GM12878 (cell line): Measurements from ENCODE around the gene SEC14L1. TPM values are rescaled to one million over a fixed set of nuclear protein-coding genes. Genes with fewer than 3 reads are reported as not detected.

ENCODE experiments used
- ATAC-seq: fragments of 200-7000 bp; cut with Tn5 transposase; 3 replicates; pipeline ENCODE4 v1.9.1; 2020; ENCODE audit warnings: mild to moderate bottlenecking, moderate library complexity
- BruUV-seq: library from RNA; stranded (reverse); fragments of 400-500 nt; replicated peaks from 2 replicates; lab custom pipeline; 2021; lab: Mats Ljungman, UMichigan
- CTCF ChIA-PET: fragments of 300-600 bp; sonication (Branson Sonifier 250); formaldehyde crosslinking; extraction: SDS; loops from one replicate; lab custom pipeline; 2021; ENCODE audit warnings: inconsistent platforms; lab: Yijun Ruan, JAX
- POLR2A ChIA-PET: fragments of 350-600 bp; formaldehyde crosslinking; extraction: SDS; loops from one replicate; lab custom pipeline; 2021; ENCODE audit warnings: inconsistent platforms; lab: Charles Lee
- RAD21 ChIA-PET: fragments of 300-600 bp; sonication (Branson Sonifier 250); formaldehyde crosslinking; loops from one replicate; lab custom pipeline; 2023; ENCODE audit warnings: antibody characterized with exemption; ENCODE audit not compliant: unreplicated experiment; lab: Charles Lee
- SMC1A ChIA-PET: fragments of 300-600 bp; sonication (Branson Sonifier 250); formaldehyde crosslinking; loops from one replicate; lab custom pipeline; 2023; ENCODE audit not compliant: unreplicated experiment, uncharacterized antibody; lab: Charles Lee
- DNase-seq: peaks from one replicate; pipeline ENCODE4 v3.0.0-alpha.2; 2011; ENCODE audit warnings: low read depth, low spot score
- FAIRE-seq: peaks from 3 replicates; lab custom pipeline; 2011; peaks lifted over from hg19 to GRCh38; lab: Jason Lieb, UNC
- H2AFZ ChIP-seq: 2 replicates; pipeline ENCODE4 v1.6.0; 2011; ENCODE audit warnings: low read depth, low read length, control low read depth; ENCODE audit not compliant: control insufficient read depth
- H3K27ac ChIP-seq: 2 replicates; pipeline ENCODE4 v1.5.1; 2011; ENCODE audit warnings: control low read depth; ENCODE audit not compliant: control insufficient read depth, insufficient read depth
- H3K27me3 ChIP-seq, 2 experiments: replicated peaks in 1 of 2; 2 replicates each; pipeline versions ENCODE4 v1.6.0 to v1.6.1; 2011; ENCODE audit warnings: low read length in 1 of 2; ENCODE audit not compliant: control insufficient read depth in 2 of 2, insufficient read depth in 2 of 2
- H3K36me3 ChIP-seq, 2 experiments: 2 replicates each; pipeline ENCODE4 v1.5.1; 2011; ENCODE audit warnings: low read length in 1 of 2; ENCODE audit not compliant: control insufficient read depth in 2 of 2, insufficient read depth in 2 of 2
- H3K4me1 ChIP-seq: 2 replicates; pipeline ENCODE4 v1.6.1; 2011; ENCODE audit warnings: mild to moderate bottlenecking, low read length, moderate library complexity, mixed read lengths; ENCODE audit not compliant: control insufficient read depth, insufficient read depth
- H3K4me2 ChIP-seq: 2 replicates; pipeline ENCODE4 v1.6.0; 2011; ENCODE audit warnings: control low read depth; ENCODE audit not compliant: control insufficient read depth, insufficient read depth
- H3K4me3 ChIP-seq: fragments of 200-600 bp; sonication (generic); 2 replicates; pipeline ENCODE4 v1.5.1; 2016
- H3K79me2 ChIP-seq: 2 replicates; pipeline ENCODE4 v1.6.0; 2011; ENCODE audit warnings: low read length; ENCODE audit not compliant: control insufficient read depth, insufficient read depth
- H3K9ac ChIP-seq: 2 replicates; pipeline ENCODE4 v1.8.0; 2011; ENCODE audit warnings: low read length, control low read depth, mixed read lengths; ENCODE audit not compliant: control insufficient read depth, insufficient read depth
- H3K9me3 ChIP-seq: replicated peaks from 3 replicates; pipeline ENCODE4 v1.5.1; 2011; ENCODE audit warnings: mild to moderate bottlenecking, low read length; ENCODE audit not compliant: control insufficient read depth, insufficient read depth
- H4K20me1 ChIP-seq: 2 replicates; pipeline ENCODE4 v1.6.0; 2011; ENCODE audit not compliant: control insufficient read depth, insufficient read depth
- EED ChIP-seq: sonication (generic); IDR thresholded peaks from 2 replicates; pipeline ENCODE4 v1.6.1; 2016; ENCODE audit warnings: antibody characterized with exemption, low read depth
- JUNB ChIP-seq: IDR thresholded peaks from 2 replicates; pipeline ENCODE4 v1.6.1; 2016; ENCODE audit warnings: antibody characterized with exemption, mild to moderate bottlenecking
- SPI1 ChIP-seq: IDR thresholded peaks from 2 replicates; pipeline ENCODE4 v1.6.1; 2011; ENCODE audit warnings: low read depth, mild to moderate bottlenecking, low read length, moderate library complexity, borderline replicate concordance; ENCODE audit not compliant: insufficient read depth
- WGBS: methylation state at CpG from one replicate; pipeline ENCODE4 v1.1.6; 2016; ENCODE audit warnings: low lambda C conversion rate; ENCODE audit not compliant: insufficient replicate concordance, insufficient coverage; ENCODE audit errors: missing lambda C conversion rate; 5-methylcytosine and 5-hydroxymethylcytosine counted together
- in situ Hi-C: fragments of 300-500 bp; cut with MboI; formaldehyde crosslinking; loops from 9 replicates; pipeline ENCODE4 v1.14.3; 2018; ENCODE audit warnings: mixed read lengths
- intact Hi-C: fragments of 100-400 bp; cut with micrococcal nuclease; formaldehyde crosslinking; loops from one replicate; pipeline ENCODE4 v1.14.2; 2022; ENCODE audit not compliant: unreplicated experiment
- polyA plus RNA-seq, 11 experiments: library from polyadenylated mRNA; depleted of rRNA in 4 of 11; unstranded in 6 of 11; stranded (reverse) in 5 of 11; fragments of >200 nt; fragmentation: Nextera tagmentation in 4 of 11; fragmentation: Illumina TruSeq in 1 of 11; extraction: Ambion mirVana in 4 of 11; extraction: Trizol in 1 of 11; gene quantifications; 1 replicate in 1 of 11; 2 replicates in 10 of 11; pipeline versions ENCODE4 v1.2.1 to v1.2.3, GENCODE V29; 2011 to 2016; ENCODE audit warnings: inconsistent platforms in 2 of 11, missing spikeins in 2 of 11, low read depth in 1 of 11
- total RNA-seq, 4 experiments: library from RNA; depleted of rRNA in 3 of 4; stranded (reverse); fragments of >200 nt in 3 of 4; fragmentation: Illumina TruSeq in 1 of 4; extraction: Trizol in 1 of 4; gene quantifications; 2 replicates each; pipeline versions ENCODE4 v1.2.1 to v1.2.3, GENCODE V29; 2013 to 2021
- TF ChIP-seq, protein P1 (sequence below): IDR thresholded peaks from 2 replicates; pipeline ENCODE4 v1.6.1; 2011; ENCODE audit warnings: borderline replicate concordance, low read depth, mild to moderate bottlenecking, moderate library complexity, low read length; ENCODE audit not compliant: insufficient read depth, poor library complexity, severe bottlenecking

The SEC14L1 gene
- total and polyA plus RNA-seq, 10 of the 15 experiments (the other 5 are each of a cell fraction or from before 2014, with no cell fraction given) = 6.3 to 66.1 (median 33.5) TPM

DNA sequence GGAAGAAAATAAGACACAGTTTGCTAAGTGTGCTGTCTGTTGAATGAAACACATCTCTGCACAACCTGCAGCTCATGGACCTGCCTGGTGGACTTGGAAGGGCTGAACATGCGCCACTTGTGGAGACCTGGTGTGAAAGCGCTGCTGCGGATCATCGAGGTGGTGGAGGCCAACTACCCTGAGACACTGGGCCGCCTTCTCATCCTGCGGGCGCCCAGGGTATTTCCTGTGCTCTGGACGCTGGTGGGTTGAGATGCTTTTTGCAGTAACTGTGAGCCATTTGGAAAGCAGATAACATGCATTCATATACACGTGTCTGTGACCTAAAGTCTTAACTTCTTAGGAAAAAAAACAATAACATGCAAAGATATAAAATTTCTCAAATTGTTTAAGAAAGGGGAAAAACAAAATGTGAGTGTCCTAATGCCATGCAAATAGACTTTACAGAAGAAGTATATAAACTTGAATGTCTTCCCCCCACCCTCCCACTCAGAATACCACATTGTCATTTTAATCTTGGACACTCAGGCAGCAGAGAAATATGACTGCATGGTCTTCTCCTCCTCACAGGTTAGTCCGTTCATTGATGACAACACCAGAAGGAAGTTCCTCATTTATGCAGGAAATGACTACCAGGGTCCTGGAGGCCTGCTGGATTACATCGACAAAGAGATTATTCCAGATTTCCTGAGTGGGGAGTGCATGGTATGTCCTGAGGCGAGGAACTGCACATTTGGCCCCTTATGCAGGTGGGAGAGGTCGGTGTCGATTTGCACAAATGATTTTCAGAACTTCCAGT is 65.6 kb downstream of the SEC14L1 start:
- H3K9ac ChIP-seq = no peak overlapping the region
- peak overlapping the region; percentile 54 for H3K4me2 ChIP-seq
- POLR2A ChIA-PET = interaction anchor here (0.9 to 1.3 kb wide), 2 partner anchors 24 to 60 kb away, joined by 3 to 7 read pairs; no protein-coding TSS in a partner anchor
- CTCF ChIA-PET = interaction anchor here (0.7 to 1.2 kb wide), 2 partner anchors 18 to 61 kb away, joined by 3 to 4 read pairs; no protein-coding TSS in a partner anchor
- DNase-seq (no peak), FAIRE-seq (no peak), ATAC-seq (no peak)
- RAD21 ChIA-PET = no interaction called here
- peaks cover 27 to 65% of the 10 kb centered on the region in 2 experiments for H3K36me3 ChIP-seq
- in situ Hi-C loops = no loop called here
- TF ChIP-seq JUNB (0 out of 2 replicates have a peak, but pooled peaks have one; percentile 17), EED (peak; percentile 35; the same call in 1 of the 2 replicates), SPI1 (0 out of 2 replicates have a peak, but pooled peaks have one; percentile 22)
- TF ChIP-seq, protein P1, sequence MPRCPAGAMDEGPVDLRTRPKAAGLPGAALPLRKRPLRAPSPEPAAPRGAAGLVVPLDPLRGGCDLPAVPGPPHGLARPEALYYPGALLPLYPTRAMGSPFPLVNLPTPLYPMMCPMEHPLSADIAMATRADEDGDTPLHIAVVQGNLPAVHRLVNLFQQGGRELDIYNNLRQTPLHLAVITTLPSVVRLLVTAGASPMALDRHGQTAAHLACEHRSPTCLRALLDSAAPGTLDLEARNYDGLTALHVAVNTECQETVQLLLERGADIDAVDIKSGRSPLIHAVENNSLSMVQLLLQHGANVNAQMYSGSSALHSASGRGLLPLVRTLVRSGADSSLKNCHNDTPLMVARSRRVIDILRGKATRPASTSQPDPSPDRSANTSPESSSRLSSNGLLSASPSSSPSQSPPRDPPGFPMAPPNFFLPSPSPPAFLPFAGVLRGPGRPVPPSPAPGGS = no peak
- intact Hi-C loops = no loop called here
- WGBS = 79% methylated on average over 14 of the region's 14 CpGs
- no peaks in the 10 kb centered on the region for H4K20me1 ChIP-seq
- peaks cover 37% of the 10 kb centered on the region for H3K4me1 ChIP-seq
- no peaks in the 10 kb centered on the region for H3K27me3 ChIP-seq
- H3K9me3 ChIP-seq = no peaks in the 10 kb centered on the region
- H3K27ac ChIP-seq = peak overlapping the region; percentile 73
- BruUV-seq = no TSS peak
- no peaks in the 10 kb centered on the region; the same call in 1 of the 2 replicates for H3K79me2 ChIP-seq
- SMC1A ChIA-PET = interaction anchor here (0.8 to 1.7 kb wide), 11 partner anchors 10 to 118 kb away, joined by 3 to 6 read pairs (median 3); partner anchors contain the start of gene SEC14L1
- no peak overlapping the region for H2AFZ ChIP-seq
- no peak overlapping the region for H3K4me3 ChIP-seq
